Measurements from ENCODE around the gene GTPBP2. TPM values are rescaled to one million over a fixed set of nuclear protein-coding genes. Genes with fewer than 3 reads are reported as not detected.
"Not testable (repeated sequence)": the region's sequence is repeated elsewhere in the genome, so short reads cannot be mapped to it uniquely, and the experiment has no call there.

Gene GTPBP2
- total RNA-seq, 1 experiment from 2014 or later, result 64.2 TPM

DNA sequence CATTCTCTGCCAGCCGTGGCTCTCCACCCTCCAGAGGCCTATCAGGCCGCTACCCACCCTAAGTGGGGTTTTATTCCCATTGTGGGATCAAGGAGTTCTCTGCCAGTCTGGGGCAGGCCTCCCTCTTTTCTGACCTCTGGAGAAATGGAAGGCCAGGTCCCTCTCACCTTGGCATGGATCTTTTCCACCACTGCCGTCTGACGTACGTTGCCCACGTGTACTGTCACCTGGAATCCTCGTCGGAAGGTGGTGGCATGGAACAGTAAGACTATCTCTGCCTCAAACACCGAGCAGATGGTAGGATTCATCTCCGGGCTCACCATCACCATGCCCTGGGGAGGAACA is 7.3 kb downstream of the GTPBP2 start:
- DNase-seq, result no peak
- Histone ChIP-seq H3K36me3 (replicated peaks; ENCODE audit: control insufficient read depth, insufficient read depth, low read length) (peaks cover 51% of the 10 kb centered on the region), H3K27me3 (ENCODE audit: control insufficient read depth, insufficient read depth, low read length) (no peaks in the 10 kb centered on the region), H3K4me3 (ENCODE audit: insufficient read depth, low read depth, low read length) (no peak overlapping the region)

DNA sequence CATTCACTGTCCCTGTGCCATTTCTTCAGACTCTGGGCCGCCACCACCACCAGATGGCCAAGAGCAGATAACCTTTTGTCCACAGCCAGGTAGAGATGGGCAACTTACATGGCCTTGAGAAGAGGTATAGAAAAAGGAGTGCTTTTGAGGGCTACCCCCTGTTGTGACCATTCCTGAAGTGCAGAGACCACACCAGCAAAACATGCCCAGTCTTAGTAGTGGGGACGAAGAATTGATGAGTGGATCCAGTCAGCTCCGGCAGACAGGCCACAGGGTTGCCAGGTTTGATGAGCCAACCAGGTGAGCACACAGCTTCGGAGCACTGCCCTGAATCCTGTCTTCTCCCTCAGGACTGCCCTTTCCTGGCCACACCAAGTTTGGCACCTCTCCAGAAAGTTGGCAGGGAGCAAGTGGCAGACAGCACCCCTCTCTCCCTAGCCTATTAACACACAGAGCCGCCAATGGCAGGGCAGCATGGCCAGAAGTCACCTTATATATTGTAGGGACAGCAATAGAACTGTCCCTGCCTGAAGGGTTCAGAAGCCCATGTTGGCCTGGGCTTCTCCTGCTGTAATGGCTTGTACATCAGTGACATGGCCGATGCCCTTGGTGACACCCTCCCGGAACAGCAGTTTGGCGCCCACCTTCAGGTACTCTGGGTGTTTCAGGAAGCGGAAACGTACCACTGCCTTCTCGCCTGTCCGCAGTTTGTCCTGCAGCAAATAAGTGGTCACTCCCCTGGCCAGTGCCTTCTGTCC is 7.8 kb downstream of the GTPBP2 start:
- Histone ChIP-seq H3K4me3 (ENCODE audit: insufficient read depth, low read depth, low read length) (no peak overlapping the region), H3K27me3 (ENCODE audit: control insufficient read depth, insufficient read depth, low read length) (no peaks in the 10 kb centered on the region), H3K36me3 (replicated peaks; ENCODE audit: control insufficient read depth, insufficient read depth, low read length) (peaks cover 49% of the 10 kb centered on the region)
- no peak for DNase-seq

DNA sequence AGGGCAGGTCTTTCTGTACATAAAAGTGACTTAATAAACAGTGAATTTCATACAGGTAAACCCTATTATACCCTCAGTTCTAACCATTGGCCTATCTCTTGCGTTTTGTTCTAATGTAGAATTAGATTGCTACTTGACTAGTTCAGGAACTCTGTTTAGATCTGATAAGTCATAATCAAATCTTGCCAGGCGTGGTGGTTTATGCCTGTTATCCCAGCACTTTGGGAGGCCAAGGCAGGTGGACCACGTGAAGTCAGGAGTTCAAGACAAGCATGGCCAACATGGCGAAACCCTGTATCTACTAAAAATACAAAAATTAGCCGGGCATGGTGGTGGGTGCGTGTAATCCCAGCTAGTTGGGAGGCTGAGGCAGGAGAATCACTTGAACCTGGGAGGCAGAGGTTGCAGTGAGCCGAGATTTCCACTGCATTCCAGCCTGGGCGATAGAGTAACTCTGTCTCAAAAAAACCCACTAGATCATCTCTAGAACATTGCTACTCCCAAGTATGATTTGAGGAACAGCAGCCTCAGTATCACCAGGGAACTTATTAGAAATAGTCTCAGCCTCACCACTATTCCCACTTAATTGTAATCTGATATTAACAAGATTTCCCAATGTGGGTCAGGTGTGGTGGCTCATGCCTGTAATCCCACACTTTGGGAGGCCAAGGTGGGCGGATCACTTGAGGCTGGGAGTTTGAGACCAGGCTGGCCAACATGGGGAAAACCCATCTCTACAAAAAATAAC is 12.2 kb downstream of the GTPBP2 start:
- no peak for DNase-seq
- no peaks in the 10 kb centered on the region for H3K27me3 ChIP-seq (ENCODE audit: control insufficient read depth, insufficient read depth, low read length)
- no peak overlapping the region for H3K4me3 ChIP-seq (ENCODE audit: insufficient read depth, low read depth, low read length)
- H3K36me3 ChIP-seq (replicated peaks; ENCODE audit: control insufficient read depth, insufficient read depth, low read length), result peaks cover 18% of the 10 kb centered on the region

DNA sequence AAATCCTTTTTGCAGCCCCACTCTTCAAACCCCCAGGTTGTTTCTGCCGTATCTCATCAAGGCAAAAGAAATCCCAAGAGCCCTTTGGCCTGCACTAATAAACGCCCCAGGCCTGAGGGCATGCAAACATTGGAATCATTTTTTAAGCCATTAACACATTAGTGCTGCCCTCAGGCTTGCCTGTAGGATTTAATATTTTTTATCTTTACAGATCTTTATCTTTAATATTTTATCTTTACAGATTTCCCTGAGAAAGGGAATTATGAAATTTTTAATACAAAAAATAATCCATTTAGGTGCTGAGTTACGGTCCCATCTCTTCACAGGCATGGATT is 14.7 kb downstream of the GTPBP2 start:
- Histone ChIP-seq H3K4me3 (ENCODE audit: insufficient read depth, low read depth, low read length) (no peak overlapping the region), H3K27me3 (ENCODE audit: control insufficient read depth, insufficient read depth, low read length) (no peaks in the 10 kb centered on the region), H3K36me3 (replicated peaks; ENCODE audit: control insufficient read depth, insufficient read depth, low read length) (peaks cover 7% of the 10 kb centered on the region)
- no peak for DNase-seq

DNA sequence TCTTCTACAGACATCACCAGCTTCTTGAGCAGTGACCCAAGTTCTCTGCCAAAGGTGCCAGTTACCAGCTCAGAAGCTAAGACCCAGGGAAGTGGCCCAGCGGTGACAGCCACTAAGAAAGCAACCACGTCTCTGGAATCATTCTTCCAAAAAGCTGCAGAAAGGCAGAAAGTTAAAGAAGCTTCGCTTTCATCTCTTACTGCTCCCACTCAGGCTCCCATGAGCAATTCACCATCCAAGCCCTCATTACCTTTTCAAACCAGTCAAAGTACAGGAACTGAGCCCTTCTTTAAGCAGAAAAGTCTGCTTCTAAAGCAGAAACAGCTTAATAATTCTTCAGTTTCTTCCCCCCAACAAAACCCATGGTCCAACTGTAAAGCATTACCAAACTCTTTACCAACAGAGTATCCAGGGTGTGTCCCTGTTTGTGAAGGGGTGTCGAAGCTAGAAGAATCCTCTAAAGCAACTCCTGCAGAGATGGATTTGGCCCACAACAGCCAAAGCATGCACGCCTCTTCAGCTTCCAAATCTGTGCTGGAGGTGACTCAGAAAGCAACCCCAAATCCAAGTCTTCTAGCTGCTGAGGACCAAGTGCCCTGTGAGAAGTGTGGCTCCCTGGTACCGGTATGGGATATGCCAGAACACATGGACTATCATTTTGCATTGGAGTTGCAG is 15.2 kb downstream of the GTPBP2 start:
- no peak for DNase-seq
- Histone ChIP-seq H3K27me3 (ENCODE audit: control insufficient read depth, insufficient read depth, low read length) (no peaks in the 10 kb centered on the region), H3K36me3 (replicated peaks; ENCODE audit: control insufficient read depth, insufficient read depth, low read length) (peaks cover 7% of the 10 kb centered on the region), H3K4me3 (ENCODE audit: insufficient read depth, low read depth, low read length) (no peak overlapping the region)

DNA sequence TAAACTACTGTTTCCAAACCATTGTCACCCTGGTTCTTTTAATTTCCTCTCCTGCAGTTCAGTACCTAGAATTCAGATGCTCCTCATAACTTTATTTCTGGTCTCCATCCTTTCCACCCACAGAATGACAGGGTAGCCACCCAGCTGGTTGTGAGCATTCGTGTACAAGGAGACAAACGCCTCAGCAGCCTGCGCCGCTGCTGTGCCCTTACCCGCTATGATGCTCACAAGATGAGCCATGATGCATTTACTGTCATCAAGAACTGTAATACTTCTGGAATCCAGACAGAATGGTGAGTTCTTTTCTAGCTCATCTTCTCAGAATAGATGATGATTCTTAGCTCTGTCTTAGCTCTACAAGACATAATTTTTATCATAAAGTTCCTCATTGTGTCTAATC is 18.6 kb downstream of the GTPBP2 start:
- DNase-seq, result no peak
- H3K27me3 ChIP-seq (ENCODE audit: control insufficient read depth, insufficient read depth, low read length), result no peaks in the 10 kb centered on the region
- peaks cover 7% of the 10 kb centered on the region for H3K36me3 ChIP-seq (replicated peaks; ENCODE audit: control insufficient read depth, insufficient read depth, low read length)
- no peak overlapping the region for H3K4me3 ChIP-seq (ENCODE audit: insufficient read depth, low read depth, low read length)

DNA sequence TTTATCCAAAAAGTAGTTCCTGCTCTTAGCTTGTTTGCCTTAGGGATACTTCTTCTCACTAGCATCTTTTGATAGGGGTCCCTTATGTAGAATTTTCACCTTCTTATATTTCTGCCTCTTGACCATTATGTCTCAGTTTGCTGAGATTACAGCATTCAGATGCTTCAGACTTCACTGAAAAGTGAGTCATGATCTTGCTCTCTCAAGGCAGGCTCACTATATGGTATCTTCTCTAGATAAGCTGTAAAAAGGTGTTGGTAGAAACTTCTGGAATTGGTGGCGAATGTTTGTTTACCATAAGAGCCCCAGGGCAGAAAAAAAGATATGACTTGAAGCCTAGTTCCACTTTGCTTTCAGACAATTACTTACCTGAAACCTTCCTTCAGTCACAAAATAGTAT is 19.7 kb downstream of the GTPBP2 start:
- Histone ChIP-seq H3K4me3 (ENCODE audit: insufficient read depth, low read depth, low read length) (no peak overlapping the region), H3K36me3 (replicated peaks; ENCODE audit: control insufficient read depth, insufficient read depth, low read length) (peaks cover 7% of the 10 kb centered on the region), H3K27me3 (ENCODE audit: control insufficient read depth, insufficient read depth, low read length) (no peaks in the 10 kb centered on the region)
- DNase-seq, result no peak

DNA sequence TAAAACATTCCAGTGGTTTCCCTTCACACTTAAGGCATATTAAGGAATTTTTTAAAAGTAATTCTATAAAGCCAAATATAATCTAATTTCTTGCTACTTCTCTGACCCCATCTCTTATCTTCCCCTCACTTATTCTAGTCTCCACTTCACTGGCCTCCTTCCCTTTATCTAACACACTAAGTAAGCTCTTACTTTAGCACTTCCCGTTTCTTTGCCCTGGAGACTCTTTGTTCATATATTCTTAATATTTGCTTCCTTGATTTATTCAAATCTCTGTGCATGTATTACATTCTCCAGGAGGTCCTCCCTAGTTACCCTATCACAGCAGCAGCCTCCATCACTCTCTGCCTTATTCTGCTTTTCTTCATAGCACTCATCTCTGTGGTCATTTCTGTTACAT is 20.3 kb downstream of the GTPBP2 start:
- H3K4me3 ChIP-seq (ENCODE audit: insufficient read depth, low read depth, low read length), result no peak overlapping the region
- H3K27me3 ChIP-seq (ENCODE audit: control insufficient read depth, insufficient read depth, low read length), result no peaks in the 10 kb centered on the region
- DNase-seq, result no peak
- H3K36me3 ChIP-seq (replicated peaks; ENCODE audit: control insufficient read depth, insufficient read depth, low read length), result peaks cover 3% of the 10 kb centered on the region

DNA sequence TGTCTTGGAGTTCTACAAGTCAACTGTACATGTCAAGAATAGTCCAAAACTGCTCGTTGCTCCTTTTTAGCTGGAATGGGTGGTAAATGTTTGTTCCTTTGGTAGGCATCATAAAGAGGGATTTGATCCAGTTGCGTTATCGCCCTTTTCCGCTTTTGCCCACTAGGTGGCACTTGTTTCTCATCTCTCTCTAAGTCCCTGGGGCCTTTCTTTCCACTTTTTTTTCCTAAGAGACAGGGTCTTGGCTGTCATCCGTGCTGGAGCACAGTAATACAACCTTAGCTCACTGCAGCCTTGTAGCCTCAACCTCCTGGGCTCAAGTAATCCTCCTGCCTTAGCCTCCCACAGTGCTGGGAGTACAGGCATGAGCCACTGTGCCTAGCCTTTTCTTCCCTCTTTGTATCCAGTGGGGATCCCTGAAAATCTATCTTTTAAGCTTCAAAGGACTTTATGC is 20.7 kb downstream of the GTPBP2 start:
- peak; percentile 79 for DNase-seq
- Histone ChIP-seq H3K36me3 (replicated peaks; ENCODE audit: control insufficient read depth, insufficient read depth, low read length) (peaks cover 3% of the 10 kb centered on the region), H3K4me3 (ENCODE audit: insufficient read depth, low read depth, low read length) (no peak overlapping the region), H3K27me3 (ENCODE audit: control insufficient read depth, insufficient read depth, low read length) (no peaks in the 10 kb centered on the region)

DNA sequence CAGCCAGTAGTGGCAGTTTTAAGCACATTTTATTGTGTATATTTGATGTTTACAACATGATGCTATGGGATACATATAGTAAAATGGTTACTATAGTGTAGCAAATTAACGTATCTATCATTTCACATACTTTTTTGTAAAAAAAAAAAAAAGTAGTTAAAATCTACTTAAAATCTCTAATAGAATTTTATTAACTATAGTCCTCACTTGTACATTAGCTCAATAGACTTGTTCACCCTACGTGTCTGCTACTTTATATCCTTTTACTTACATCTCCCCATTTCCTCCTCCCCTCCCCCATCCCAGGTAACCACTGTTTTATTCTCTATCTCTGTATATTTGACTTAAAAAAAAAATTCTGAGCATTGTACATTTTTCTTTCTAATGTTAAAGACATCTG is 23.0 kb downstream of the GTPBP2 start:
- peaks cover 2% of the 10 kb centered on the region for H3K36me3 ChIP-seq (replicated peaks; ENCODE audit: control insufficient read depth, insufficient read depth, low read length)
- no peaks in the 10 kb centered on the region for H3K27me3 ChIP-seq (ENCODE audit: control insufficient read depth, insufficient read depth, low read length)
- DNase-seq, result no peak
- H3K4me3 ChIP-seq (ENCODE audit: insufficient read depth, low read depth, low read length), result no peak overlapping the region

DNA sequence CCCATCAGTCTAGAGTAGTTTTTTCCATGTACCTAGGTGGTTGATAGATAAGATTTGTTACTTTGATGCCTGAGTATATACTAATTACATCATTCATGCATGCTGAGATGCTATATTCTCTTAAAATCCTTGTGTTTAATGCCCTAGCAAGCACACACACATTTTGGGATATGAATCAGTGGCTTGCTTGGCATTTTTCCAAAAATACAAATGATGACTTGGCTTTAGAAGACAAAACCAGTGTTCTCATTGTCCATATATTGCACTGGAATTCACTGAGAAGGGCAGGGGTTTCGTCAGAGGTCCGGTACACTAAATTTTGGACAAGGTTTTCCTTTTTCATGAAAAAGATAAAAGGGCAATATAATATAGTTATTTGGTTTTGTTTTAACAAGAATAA is 24.9 kb downstream of the GTPBP2 start:
- no peaks in the 10 kb centered on the region for H3K27me3 ChIP-seq (ENCODE audit: control insufficient read depth, insufficient read depth, low read length)
- no peak overlapping the region for H3K4me3 ChIP-seq (ENCODE audit: insufficient read depth, low read depth, low read length)
- DNase-seq, result no peak
- H3K36me3 ChIP-seq (replicated peaks; ENCODE audit: control insufficient read depth, insufficient read depth, low read length), result no peaks in the 10 kb centered on the region; the same call in 1 of the 2 replicates

DNA sequence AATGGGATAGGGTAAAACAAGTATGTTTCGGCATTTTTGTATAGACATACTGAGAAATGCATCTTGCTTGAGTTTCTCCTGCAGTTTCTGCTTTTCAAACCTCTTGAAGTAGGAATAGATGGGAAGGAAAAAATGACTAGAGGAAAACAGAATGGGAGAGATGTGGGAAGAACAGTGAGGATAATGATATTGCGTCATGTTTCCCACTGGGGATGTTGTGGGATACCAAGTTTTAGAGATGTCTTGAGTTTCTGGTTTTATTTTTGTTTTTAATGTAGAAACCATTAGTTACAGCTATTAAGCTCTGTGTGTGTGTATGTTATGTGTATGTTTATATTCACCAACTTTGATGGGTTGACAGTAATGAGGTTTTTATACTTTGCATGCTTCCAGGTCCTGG is 28.5 kb downstream of the GTPBP2 start:
- H3K4me3 ChIP-seq (ENCODE audit: insufficient read depth, low read depth, low read length), result no peak overlapping the region
- H3K36me3 ChIP-seq (replicated peaks; ENCODE audit: control insufficient read depth, insufficient read depth, low read length), result no peaks in the 10 kb centered on the region; the same call in none of the 2 replicates
- H3K27me3 ChIP-seq (ENCODE audit: control insufficient read depth, insufficient read depth, low read length), result no peaks in the 10 kb centered on the region
- no peak for DNase-seq

DNA sequence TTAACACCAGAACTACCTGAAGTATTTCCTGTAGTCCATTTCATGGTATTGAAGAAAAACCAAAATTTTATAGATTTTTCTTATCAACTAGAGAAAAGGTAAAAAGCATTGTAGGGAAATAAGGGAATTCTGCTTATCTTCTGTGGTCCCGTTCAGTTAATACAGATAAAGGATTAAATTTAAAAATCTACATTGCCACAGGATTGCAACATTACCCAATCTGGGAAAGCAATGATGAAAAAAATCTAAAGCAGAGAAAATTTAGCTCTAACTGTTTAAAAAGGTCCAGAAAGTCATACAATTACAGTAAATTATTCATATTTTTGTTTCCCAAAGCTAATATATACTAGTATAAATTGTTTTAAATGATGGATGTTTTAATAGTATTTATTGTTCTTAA is 35.1 kb downstream of the GTPBP2 start:
- Histone ChIP-seq H3K4me3 (ENCODE audit: insufficient read depth, low read depth, low read length) (no peak overlapping the region), H3K27me3 (ENCODE audit: control insufficient read depth, insufficient read depth, low read length) (no peaks in the 10 kb centered on the region), H3K36me3 (replicated peaks; ENCODE audit: control insufficient read depth, insufficient read depth, low read length) (no peaks in the 10 kb centered on the region; the same call in 1 of the 2 replicates)
- DNase-seq, result no peak

DNA sequence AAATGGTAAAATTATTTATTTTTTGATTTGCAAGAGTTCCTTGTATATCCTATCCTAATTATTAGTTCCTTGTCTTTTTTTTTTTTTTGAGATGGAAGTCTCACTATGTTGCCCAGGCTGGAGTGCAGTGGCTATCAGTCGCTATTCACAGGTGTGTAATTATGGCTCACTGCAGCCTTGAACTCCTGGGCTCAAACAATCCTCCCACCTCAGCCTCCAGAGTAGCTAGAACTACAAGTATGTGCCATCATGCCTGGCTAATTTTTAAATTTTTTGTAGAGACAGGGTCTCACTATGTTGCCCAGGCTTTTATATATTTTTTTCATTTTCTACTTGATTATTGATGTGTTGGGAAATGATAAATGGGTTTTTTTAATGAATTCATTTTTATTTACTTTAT is 39.5 kb downstream of the GTPBP2 start:
- H3K36me3 ChIP-seq (replicated peaks; ENCODE audit: control insufficient read depth, insufficient read depth, low read length); DNase-seq; H3K4me3 ChIP-seq (ENCODE audit: insufficient read depth, low read depth, low read length); H3K27me3 ChIP-seq (ENCODE audit: control insufficient read depth, insufficient read depth, low read length): not testable (repeated sequence)

DNA sequence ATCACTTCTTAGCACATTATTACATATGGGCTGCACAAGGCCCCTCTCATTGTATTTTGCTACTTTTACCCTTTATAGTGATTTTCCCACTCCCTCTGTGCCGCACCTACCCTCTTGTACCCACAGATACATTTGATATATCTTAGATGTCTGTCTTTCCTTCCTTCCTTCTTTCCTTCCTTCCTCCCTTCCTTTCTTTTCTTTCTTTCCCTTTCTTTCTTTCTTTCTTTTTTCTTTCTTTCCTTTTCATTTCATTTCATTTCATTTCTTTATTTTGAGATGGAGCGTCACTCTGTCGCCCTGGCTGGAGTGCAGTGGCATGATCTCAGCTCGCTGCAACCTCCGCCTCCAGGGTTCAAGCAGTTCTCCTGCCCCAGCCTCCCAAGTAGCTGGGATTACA is 40.9 kb downstream of the GTPBP2 start:
- no peaks in the 10 kb centered on the region for H3K27me3 ChIP-seq (ENCODE audit: control insufficient read depth, insufficient read depth, low read length)
- DNase-seq, result no peak
- H3K4me3 ChIP-seq (ENCODE audit: insufficient read depth, low read depth, low read length), result no peak overlapping the region
- H3K36me3 ChIP-seq (replicated peaks; ENCODE audit: control insufficient read depth, insufficient read depth, low read length), result peaks cover 8% of the 10 kb centered on the region

Data from H7 (cell line).